OCI-LY1 (cell line): Measurements from ENCODE around the gene SEC23A.

ENCODE experiments used
- H2AFZ ChIP-seq: fragments of 200-600 bp; sonication (generic), shearing (Covaris generic); 2 replicates; pipeline ENCODE4 v1.6.0; 2014; ENCODE audit warnings: antibody characterized with exemption, mild to moderate bottlenecking, low read length
- H3F3A ChIP-seq: fragments of 200-600 bp; sonication (generic), shearing (Covaris generic); 2 replicates; pipeline ENCODE4 v1.6.0; 2014; ENCODE audit warnings: mild to moderate bottlenecking, antibody characterized with exemption, low read length, moderate library complexity; ENCODE audit not compliant: insufficient read depth
- H3K27ac ChIP-seq: fragments of 200-600 bp; sonication (generic); 2 replicates; pipeline ENCODE4 v1.5.1; 2014; ENCODE audit warnings: low read length, mixed run types, mild to moderate bottlenecking, low read depth; ENCODE audit not compliant: poor library complexity, severe bottlenecking
- H3K27me3 ChIP-seq: fragments of 200-600 bp; sonication (generic); 2 replicates; pipeline ENCODE4 v1.6.0; 2014; ENCODE audit warnings: antibody characterized with exemption, mild to moderate bottlenecking, low read length, moderate library complexity; ENCODE audit not compliant: insufficient read depth
- H3K36me3 ChIP-seq: fragments of 200-600 bp; sonication (generic); 2 replicates; pipeline ENCODE4 v1.6.1; 2014; ENCODE audit warnings: mild to moderate bottlenecking, antibody characterized with exemption, low read length, moderate library complexity, mixed read lengths; ENCODE audit not compliant: insufficient read depth
- H3K4me1 ChIP-seq: fragments of 200-600 bp; sonication (generic); 2 replicates; pipeline ENCODE4 v1.5.1; 2014; ENCODE audit warnings: mild to moderate bottlenecking, low read length, moderate library complexity; ENCODE audit not compliant: insufficient read depth, severe bottlenecking
- H3K4me2 ChIP-seq: fragments of 200-600 bp; sonication (generic), shearing (Covaris generic); 2 replicates; pipeline ENCODE4 v1.6.1; 2014; ENCODE audit warnings: low read length
- H3K4me3 ChIP-seq: fragments of 200-600 bp; sonication (generic); 2 replicates; pipeline ENCODE4 v1.5.1; 2014; ENCODE audit warnings: low read length, low read depth, mild to moderate bottlenecking, mixed read lengths; ENCODE audit not compliant: poor library complexity, severe bottlenecking
- H3K79me2 ChIP-seq: fragments of 200-600 bp; shearing (Covaris generic); 2 replicates; pipeline ENCODE4 v1.6.1; 2016; ENCODE audit warnings: mixed run types, low read length, mixed read lengths; ENCODE audit not compliant: insufficient read depth
- H3K9ac ChIP-seq: fragments of 200-600 bp; sonication (generic), shearing (Covaris generic); 2 replicates; pipeline ENCODE4 v1.6.1; 2014; ENCODE audit warnings: mild to moderate bottlenecking, low read length, mixed read lengths
- H3K9me2 ChIP-seq: fragments of 200-600 bp; sonication (generic), shearing (Covaris generic); 2 replicates; pipeline ENCODE4 v1.6.1; 2014; ENCODE audit warnings: low read depth, mild to moderate bottlenecking, low read length, mixed read lengths
- H3K9me3 ChIP-seq: fragments of 200-600 bp; shearing (Covaris generic); 2 replicates; pipeline ENCODE4 v1.6.1; 2014; ENCODE audit warnings: low read length, mixed read lengths
- H4K20me1 ChIP-seq: fragments of 200-600 bp; sonication (generic), shearing (Covaris generic); 2 replicates; pipeline ENCODE4 v1.6.0; 2016; ENCODE audit warnings: mild to moderate bottlenecking, low read length; ENCODE audit not compliant: insufficient read depth
- EZH2 ChIP-seq: fragments of 200-600 bp; sonication (generic), shearing (Covaris generic); IDR thresholded peaks from 2 replicates; pipeline ENCODE4 v1.8.0; 2017; ENCODE audit warnings: borderline replicate concordance, mixed run types, mild to moderate bottlenecking, antibody characterized with exemption, low read length, moderate library complexity, mixed read lengths
- TF ChIP-seq, protein P1 (sequence below): fragments of 200-600 bp; sonication (generic), shearing (Covaris generic); IDR thresholded peaks from 2 replicates; pipeline ENCODE4 v1.5.1; 2017; ENCODE audit warnings: mild to moderate bottlenecking, antibody characterized with exemption, low read length, moderate library complexity, mixed read lengths

The SEC23A gene

DNA sequence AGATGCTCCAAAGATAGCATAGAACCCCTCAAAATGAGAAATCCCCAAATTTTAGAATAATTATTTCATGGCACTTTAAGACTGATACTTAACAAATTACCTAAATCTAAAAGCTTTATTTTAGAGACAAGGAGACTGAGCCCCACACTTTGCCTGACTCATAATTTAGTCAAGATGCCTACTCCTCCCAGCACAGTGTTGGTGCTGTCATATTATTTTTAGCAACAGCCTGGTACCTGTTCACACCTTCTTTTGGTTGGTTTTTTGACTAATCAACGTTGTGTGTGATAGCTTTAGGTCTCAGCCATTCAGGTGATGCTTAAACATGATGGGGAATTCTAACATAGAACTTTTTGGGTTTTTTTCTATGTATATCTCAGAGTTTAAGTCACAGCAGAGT lies 120.2 kb downstream of the SEC23A start:
- Histone ChIP-seq H3F3A (no peaks in the 10 kb centered on the region), H3K79me2 (no peaks in the 10 kb centered on the region), H3K4me1 (no peaks in the 10 kb centered on the region), H3K9me3 (no peaks in the 10 kb centered on the region), H3K9ac (no peak overlapping the region), H3K27ac (no peak overlapping the region), H2AFZ (no peak overlapping the region), H3K36me3 (no peaks in the 10 kb centered on the region), H3K27me3 (no peaks in the 10 kb centered on the region), H4K20me1 (no peaks in the 10 kb centered on the region), H3K4me2 (no peak overlapping the region), H3K9me2 (no peaks in the 10 kb centered on the region), H3K4me3 (no peak overlapping the region)
- no peak for TF ChIP-seq EZH2
- TF ChIP-seq, protein P1, sequence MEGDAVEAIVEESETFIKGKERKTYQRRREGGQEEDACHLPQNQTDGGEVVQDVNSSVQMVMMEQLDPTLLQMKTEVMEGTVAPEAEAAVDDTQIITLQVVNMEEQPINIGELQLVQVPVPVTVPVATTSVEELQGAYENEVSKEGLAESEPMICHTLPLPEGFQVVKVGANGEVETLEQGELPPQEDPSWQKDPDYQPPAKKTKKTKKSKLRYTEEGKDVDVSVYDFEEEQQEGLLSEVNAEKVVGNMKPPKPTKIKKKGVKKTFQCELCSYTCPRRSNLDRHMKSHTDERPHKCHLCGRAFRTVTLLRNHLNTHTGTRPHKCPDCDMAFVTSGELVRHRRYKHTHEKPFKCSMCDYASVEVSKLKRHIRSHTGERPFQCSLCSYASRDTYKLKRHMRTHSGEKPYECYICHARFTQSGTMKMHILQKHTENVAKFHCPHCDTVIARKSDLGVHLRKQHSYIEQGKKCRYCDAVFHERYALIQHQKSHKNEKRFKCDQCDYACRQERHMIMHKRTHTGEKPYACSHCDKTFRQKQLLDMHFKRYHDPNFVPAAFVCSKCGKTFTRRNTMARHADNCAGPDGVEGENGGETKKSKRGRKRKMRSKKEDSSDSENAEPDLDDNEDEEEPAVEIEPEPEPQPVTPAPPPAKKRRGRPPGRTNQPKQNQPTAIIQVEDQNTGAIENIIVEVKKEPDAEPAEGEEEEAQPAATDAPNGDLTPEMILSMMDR, result no peak

DNA sequence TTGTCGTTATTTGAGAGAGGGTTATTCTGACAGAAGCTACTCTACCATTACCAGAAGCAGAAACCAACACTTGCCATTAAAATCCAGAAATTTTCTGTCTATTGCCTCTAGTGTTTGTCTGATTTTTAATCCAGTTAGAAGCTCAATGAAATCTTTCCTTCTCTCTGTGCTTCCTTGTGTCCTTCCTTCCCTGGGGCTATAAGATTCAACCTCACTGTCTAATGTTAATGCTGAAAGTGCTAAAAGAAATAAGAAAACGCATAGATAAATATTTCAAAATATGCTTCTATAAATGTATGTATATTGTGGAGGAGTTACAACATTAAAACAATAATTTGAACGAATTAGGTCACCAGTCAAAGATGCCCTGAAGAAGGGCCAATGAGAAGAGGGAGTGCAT lies 120.8 kb downstream of the SEC23A start:
- Histone ChIP-seq H3K4me1 (no peaks in the 10 kb centered on the region), H3K27ac (no peak overlapping the region), H4K20me1 (no peaks in the 10 kb centered on the region), H3K4me2 (no peak overlapping the region), H3K4me3 (no peak overlapping the region), H3K9me2 (no peaks in the 10 kb centered on the region), H3K9ac (no peak overlapping the region), H3F3A (no peaks in the 10 kb centered on the region), H3K36me3 (no peaks in the 10 kb centered on the region), H3K9me3 (no peaks in the 10 kb centered on the region), H3K27me3 (no peaks in the 10 kb centered on the region), H3K79me2 (no peaks in the 10 kb centered on the region), H2AFZ (no peak overlapping the region)
- no peak for TF ChIP-seq EZH2
- TF ChIP-seq, protein P1, result no peak
